ENCODE results near the gene DCLRE1A. TPM values are rescaled to one million over a fixed set of nuclear protein-coding genes. Genes with fewer than 3 reads are reported as not detected.

The DCLRE1A gene
- total RNA-seq, 1 experiment from 2014 or later: 14.6 TPM

DNA sequence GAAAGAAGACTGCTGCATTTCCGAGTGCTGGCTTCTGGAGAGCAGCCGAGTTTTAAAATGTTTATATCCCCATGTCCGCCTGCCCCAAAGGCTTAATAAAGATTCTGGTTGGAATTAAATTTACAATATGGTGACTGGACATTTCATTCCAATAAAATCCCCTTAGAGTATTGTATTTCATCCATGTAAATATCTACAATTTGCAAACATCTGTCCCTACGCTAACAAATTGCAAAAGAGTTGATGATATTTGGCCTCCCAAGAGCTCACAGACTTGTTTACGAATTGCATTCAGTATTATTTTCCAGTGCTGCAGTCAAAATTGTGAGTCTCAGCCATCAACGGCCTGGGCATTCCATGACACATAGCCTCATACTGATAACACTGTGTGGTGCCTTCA, 52.3 kb downstream of the DCLRE1A start:
- no peak overlapping the region for H3K4me3 ChIP-seq

DNA sequence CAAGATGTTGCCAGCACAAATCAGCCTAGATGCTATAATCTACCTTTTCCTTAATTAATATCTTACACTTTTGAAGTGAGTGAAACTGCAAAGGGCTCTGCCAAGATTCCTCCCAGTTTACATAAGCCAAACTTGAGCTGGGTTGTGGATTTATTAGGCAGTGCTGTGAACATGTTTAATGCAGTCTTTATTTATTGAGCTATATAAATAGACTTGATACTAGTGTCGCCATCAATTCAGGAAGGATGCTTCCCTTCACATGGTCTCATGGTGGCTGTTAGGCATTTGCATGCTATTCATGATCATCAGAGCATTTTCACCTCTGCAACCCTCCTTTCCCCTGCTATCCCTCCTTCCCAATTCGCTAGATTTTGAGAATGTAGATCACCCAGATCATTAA, 62.2 kb downstream of the DCLRE1A start:
- Histone ChIP-seq H3K9me3 (replicated peaks) (no peaks in the 10 kb centered on the region), H3K4me1 (replicated peaks) (peaks cover 9% of the 10 kb centered on the region), H3K36me3 (no peaks in the 10 kb centered on the region), H3K27me3 (replicated peaks) (peaks cover 14% of the 10 kb centered on the region), H3K4me3 (no peak overlapping the region), H3K27ac (no peak overlapping the region)
- DNase-seq (ENCODE audit: low read depth in 1 of 2, low spot score in 2 of 2): no peak

More for the DNA sequence above, 52.3 kb downstream of the DCLRE1A start:
- Histone ChIP-seq H3K27ac (no peak overlapping the region), H3K9me3 (replicated peaks) (no peaks in the 10 kb centered on the region), H3K4me1 (replicated peaks) (no peaks in the 10 kb centered on the region), H3K27me3 (replicated peaks) (peaks cover 23% of the 10 kb centered on the region), H3K36me3 (no peaks in the 10 kb centered on the region)
- DNase-seq (ENCODE audit: low read depth in 1 of 2, low spot score in 2 of 2): no peak

DNA sequence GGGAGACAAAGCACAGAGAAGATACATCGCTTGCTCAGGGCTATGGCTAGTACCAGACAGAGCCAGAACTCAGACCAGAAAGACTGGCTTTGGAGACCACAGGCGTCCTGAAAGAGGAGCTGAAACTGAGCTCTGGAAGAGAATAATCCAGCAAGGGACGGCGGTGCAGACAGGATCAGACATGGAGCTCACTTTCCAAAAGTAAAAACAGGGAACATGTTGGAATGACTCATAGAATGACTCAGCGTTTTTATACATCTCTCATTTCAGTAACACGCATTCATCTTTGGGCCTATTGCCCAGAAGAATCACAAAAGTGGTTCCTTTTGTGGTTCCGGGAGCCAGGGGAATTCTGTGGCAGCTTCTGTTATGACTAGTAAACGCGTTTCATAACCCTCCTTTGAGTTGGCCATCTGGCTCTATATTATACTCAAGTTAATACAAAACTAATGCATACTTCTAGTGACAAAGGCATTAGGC, 65.2 kb downstream of the DCLRE1A start:
- DNase-seq (ENCODE audit: low read depth in 1 of 2, low spot score in 2 of 2): peak; percentile 59 to 69

More for the DNA sequence above, 65.2 kb downstream of the DCLRE1A start:
- H3K9me3 ChIP-seq (replicated peaks): no peaks in the 10 kb centered on the region
- peaks cover 9% of the 10 kb centered on the region for H3K4me1 ChIP-seq (replicated peaks)
- H3K27me3 ChIP-seq (replicated peaks): no peaks in the 10 kb centered on the region
- no peaks in the 10 kb centered on the region for H3K36me3 ChIP-seq
- H3K27ac ChIP-seq: peak overlapping the region; percentile 24
- H3K4me3 ChIP-seq: no peak overlapping the region

Other genes starting within 250 kb of the DCLRE1A start
- not detected in 2 replicates for gene NRAP, start 190.0 kb downstream of the DCLRE1A start, total RNA-seq (2014; rRNA removed; shearing (Covaris generic))
- gene CASP7, start 174.2 kb downstream of the DCLRE1A start, total RNA-seq (2014; rRNA removed; shearing (Covaris generic)): 68.8 and 78.5 TPM in 2 replicates
- 0.03 TPM in 1 of 2 replicates, not detected in the other for gene PLEKHS1, start 102.4 kb downstream of the DCLRE1A start, total RNA-seq (2014; rRNA removed; shearing (Covaris generic))
- gene NHLRC2, start 579 bp upstream of the DCLRE1A start, total RNA-seq (2014; rRNA removed; shearing (Covaris generic)): 16.1 and 25.0 TPM in 2 replicates
- gene ADRB1, start 189.8 kb upstream of the DCLRE1A start, total RNA-seq (2014; rRNA removed; shearing (Covaris generic)): 1.3 and 1.4 TPM in 2 replicates